ENCODE results near the gene UBE2H. TPM values are rescaled to one million over a fixed set of nuclear protein-coding genes. Genes with fewer than 3 reads are reported as not detected.
"Not testable (repeated sequence)": the region's sequence is repeated elsewhere in the genome, so short reads cannot be mapped to it uniquely, and the experiment has no call there.

The UBE2H gene
- total RNA-seq, 1 donor = 59.5 TPM

- no peak for TF ChIP-seq CTCF (IDR thresholded peaks at IDR 0.05; ENCODE audit: insufficient read depth, low read length)
- H3K4me3 ChIP-seq (ENCODE audit: low read depth, low read length) = no peak overlapping the region
- no peak for DNase-seq (ENCODE audit: low read depth)
Observed at GRCh38 chr7:129843978-129844840, 108.6 kb downstream of the UBE2H start.

DNA sequence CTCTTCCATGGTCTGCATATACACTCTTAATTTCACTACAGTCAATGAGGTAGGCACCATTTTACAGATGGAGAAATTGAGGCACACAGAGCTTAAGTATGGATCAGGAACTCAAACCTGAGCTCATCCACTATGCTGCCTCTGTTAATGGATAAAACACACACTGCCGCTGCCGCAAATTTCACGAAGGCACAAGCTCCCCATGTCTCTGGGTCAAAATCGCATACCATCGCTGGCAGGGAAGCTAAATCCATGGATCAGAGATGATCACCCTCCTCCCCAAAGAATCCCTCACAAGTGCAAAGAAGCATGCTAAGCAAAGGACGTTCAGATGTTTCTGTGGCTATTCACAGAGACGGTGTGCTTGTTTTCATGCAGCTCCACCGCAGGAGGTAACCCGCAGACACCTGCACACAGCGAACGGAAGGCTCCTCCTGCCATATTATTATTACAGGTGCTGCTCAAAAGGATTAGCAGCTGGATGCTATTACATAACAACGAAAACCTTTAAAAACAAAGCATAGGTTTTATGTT, 109.3 kb downstream of the UBE2H start:
- no peak overlapping the region for H3K4me3 ChIP-seq (ENCODE audit: low read depth, low read length)
- no peak for DNase-seq (ENCODE audit: low read depth)
- no peak for TF ChIP-seq CTCF (IDR thresholded peaks at IDR 0.05; ENCODE audit: insufficient read depth, low read length)

DNA sequence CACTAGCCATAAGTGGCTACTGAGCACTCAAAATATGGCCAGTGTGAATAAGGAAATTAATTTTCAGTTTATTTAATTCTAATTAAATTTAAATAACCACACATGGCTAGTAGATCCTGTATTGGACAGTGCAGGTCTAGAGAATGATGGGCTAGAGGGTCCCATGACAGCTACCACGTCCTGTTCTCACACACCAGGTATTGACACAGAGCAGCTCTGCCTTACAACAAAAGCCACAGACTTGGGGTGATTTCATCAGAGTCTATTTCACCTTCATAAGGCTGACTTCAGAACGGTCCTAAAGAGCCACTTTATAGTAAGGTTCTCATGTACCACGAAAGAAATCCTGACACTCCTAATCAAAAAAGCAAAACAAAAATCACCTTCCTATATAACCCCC, 111.3 kb downstream of the UBE2H start:
- TF ChIP-seq CTCF (IDR thresholded peaks at IDR 0.05; ENCODE audit: insufficient read depth, low read length) = no peak
- no peak for DNase-seq (ENCODE audit: low read depth)
- H3K4me3 ChIP-seq (ENCODE audit: low read depth, low read length) = no peak overlapping the region

DNA sequence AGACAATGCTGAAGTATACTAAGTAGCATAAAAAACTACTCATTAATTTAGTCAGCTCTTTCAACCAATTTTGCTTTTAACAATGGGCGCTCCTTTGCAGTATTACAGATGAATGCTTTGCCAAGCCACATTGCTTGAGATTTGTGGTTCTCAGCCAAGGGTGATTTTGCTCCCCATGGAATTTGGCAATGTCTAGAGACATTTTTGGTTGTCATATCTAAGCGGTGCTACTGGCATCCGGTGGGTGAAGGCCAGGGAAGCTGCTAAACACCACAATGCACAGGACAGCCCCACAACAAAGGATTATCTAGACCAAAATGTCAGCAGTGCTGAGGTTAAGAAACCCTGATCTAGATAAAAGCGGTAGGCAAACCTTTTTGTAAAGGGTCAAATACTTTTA, 112.0 kb downstream of the UBE2H start:
- no peak for TF ChIP-seq CTCF (IDR thresholded peaks at IDR 0.05; ENCODE audit: insufficient read depth, low read length)
- DNase-seq (ENCODE audit: low read depth) = peak; percentile 91
- H3K4me3 ChIP-seq (ENCODE audit: low read depth, low read length) = no peak overlapping the region

- no peak overlapping the region for H3K4me3 ChIP-seq (ENCODE audit: low read depth, low read length)
- no peak for DNase-seq (ENCODE audit: low read depth)
- no peak for TF ChIP-seq CTCF (IDR thresholded peaks at IDR 0.05; ENCODE audit: insufficient read depth, low read length)
Observed at GRCh38 chr7:129836983-129837382, 115.8 kb downstream of the UBE2H start.

GRCh38 chr7:129835569-129835968, 117.2 kb downstream of the UBE2H start:
- no peak overlapping the region for H3K4me3 ChIP-seq (ENCODE audit: low read depth, low read length)
- no peak for DNase-seq (ENCODE audit: low read depth)
- TF ChIP-seq CTCF (IDR thresholded peaks at IDR 0.05; ENCODE audit: insufficient read depth, low read length) = no peak

DNA sequence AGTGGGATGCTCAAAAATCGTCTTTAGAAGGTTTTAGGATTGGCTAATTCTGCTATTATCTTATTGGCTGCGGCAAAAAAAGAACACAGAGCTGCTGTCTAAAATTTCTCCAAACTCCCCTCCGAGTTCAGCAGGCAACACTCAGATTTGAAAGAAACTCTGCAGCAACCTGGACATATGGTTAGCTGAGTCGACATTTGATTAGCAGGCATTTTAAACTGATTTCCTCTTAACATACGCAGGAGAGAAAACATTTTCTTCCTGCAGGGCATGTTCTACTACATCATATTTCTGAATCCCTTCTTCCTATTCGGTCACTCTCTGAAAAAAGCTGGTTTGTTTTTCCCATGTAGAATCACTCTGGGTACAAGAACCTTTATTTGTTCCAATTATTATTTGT, 119.4 kb downstream of the UBE2H start:
- not testable (repeated sequence) for DNase-seq (ENCODE audit: low read depth); H3K4me3 ChIP-seq (ENCODE audit: low read depth, low read length)

All from fibroblast of the aortic adventitia (primary cell).